ENCODE results near the gene FAM219A.

DNA sequence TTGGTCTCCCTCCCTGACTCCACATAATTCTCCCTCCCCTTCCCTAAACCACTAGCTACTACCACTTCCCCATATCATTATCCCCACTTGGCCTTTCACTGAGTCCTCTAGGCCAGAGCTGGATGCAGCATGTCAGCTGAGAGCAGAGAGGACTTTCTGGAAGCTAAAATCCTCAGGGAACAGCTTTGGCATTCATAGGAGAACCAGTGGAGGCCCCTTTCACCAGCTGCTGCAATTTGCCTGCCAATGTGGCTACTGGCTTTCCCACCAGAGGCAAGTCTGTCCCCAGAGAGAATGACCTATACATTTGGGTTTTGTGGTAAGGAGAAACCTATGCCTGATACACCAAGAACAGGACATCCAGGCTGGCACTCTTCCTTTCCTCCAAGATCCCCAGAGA lies 14.4 kb downstream of the FAM219A start:
- TF ChIP-seq, protein P1, sequence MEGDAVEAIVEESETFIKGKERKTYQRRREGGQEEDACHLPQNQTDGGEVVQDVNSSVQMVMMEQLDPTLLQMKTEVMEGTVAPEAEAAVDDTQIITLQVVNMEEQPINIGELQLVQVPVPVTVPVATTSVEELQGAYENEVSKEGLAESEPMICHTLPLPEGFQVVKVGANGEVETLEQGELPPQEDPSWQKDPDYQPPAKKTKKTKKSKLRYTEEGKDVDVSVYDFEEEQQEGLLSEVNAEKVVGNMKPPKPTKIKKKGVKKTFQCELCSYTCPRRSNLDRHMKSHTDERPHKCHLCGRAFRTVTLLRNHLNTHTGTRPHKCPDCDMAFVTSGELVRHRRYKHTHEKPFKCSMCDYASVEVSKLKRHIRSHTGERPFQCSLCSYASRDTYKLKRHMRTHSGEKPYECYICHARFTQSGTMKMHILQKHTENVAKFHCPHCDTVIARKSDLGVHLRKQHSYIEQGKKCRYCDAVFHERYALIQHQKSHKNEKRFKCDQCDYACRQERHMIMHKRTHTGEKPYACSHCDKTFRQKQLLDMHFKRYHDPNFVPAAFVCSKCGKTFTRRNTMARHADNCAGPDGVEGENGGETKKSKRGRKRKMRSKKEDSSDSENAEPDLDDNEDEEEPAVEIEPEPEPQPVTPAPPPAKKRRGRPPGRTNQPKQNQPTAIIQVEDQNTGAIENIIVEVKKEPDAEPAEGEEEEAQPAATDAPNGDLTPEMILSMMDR (conservative IDR thresholded peaks at IDR 0.05; ENCODE audit: low read length), result no peak
- TF ChIP-seq EZH2phosphoT487 (IDR thresholded peaks at IDR 0.05; ENCODE audit: borderline replicate concordance, low read depth, low read length), result no peak
